Activated T-helper 2 cell treated with anti-CD3 and anti-CD28 coated beads, Interferon-gamma antibody, Interleukin-2, Interleukin-4, amounts not matched to agents 10 μg/mL and 5 μg/mL and 100 μg/mL, durations not matched to agents 14 hours and 24 hours and 36 hours (primary cell): ENCODE results near the gene FOXB1. TPM values are rescaled to one million over a fixed set of nuclear protein-coding genes. Genes with fewer than 3 reads are reported as not detected.
A peak's percentile ranks its signal among the peaks of the same experiment; 100 is the strongest.

Experiments
- DNase-seq: peaks from one replicate; pipeline ENCODE4 v3.0.0; 2021; ENCODE audit warnings: low spot score
- H3K27ac Mint-ChIP-seq: one replicate; pipeline ENCODE4 v1.8.0; 2021; ENCODE audit warnings: mixed read lengths
- H3K27me3 Mint-ChIP-seq: one replicate; pipeline ENCODE4 v1.8.0; 2021; ENCODE audit warnings: low read depth, mixed read lengths
- H3K36me3 Mint-ChIP-seq: one replicate; pipeline ENCODE4 v1.8.0; 2021; ENCODE audit warnings: low read depth, mixed read lengths
- H3K4me1 Mint-ChIP-seq: one replicate; pipeline ENCODE4 v1.8.0; 2021; ENCODE audit warnings: low read depth, mixed read lengths
- H3K4me3 Mint-ChIP-seq: one replicate; pipeline ENCODE4 v1.8.0; 2021; ENCODE audit warnings: low read depth, mild to moderate bottlenecking, moderate library complexity, mixed read lengths
- H3K9me3 Mint-ChIP-seq: one replicate; pipeline ENCODE4 v1.8.0; 2021; ENCODE audit warnings: mixed read lengths
- intact Hi-C: fragments of 100-400 bp; cut with micrococcal nuclease; formaldehyde crosslinking; loops from one replicate; pipeline ENCODE4 v1.15.1; 2023
- total RNA-seq: library from RNA; stranded (reverse); gene quantifications from 2 replicates; pipeline ENCODE4 v1.2.3, GENCODE V29; 2022

FOXB1 gene
- total RNA-seq = 11.8 and 12.7 TPM in 2 replicates

DNA sequence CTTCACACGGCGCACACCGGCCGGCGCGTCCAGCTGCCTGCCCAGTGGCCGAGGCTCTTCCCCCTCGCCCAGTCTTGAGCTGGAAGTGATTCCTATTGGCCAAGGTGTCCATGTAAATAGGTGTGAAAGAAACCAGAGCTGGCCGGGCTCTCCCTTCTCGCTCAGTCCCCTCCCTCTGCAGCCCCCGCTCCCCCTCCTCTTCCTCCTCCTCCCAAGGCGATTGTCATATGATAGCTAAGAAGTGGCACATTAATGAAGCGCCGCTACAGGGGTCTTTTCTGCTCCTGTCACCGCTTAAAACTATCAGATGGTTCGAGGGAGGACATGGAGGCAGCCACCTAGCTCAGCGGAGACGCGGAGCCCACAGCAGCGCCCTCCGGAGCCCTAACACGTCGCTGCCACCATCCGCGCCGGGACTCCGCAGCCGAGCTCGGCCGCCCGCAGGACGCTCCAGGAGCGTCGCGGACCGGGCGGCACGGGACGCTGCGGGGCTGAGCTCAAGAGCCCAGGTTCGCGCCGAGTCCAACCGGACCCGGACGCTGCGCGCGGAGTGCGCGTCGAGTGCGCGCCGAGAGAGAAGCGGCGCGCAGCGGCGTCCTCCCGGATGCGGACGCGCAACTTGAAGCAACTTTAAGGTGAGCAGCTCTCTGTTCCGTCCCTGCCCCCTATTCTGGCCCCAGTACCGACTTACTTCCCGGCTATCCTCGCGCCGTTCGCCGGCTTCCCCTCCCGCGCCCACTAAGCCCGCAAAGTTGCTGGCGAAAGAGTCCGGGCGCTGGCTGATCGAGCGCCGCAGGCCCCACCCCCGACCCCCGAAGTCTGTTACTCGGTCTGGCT is at the start of gene FOXB1:
TSS of gene FOXB1 (plus strand) at position 303 of the 837 bp plus-strand sequence. CDS start 653 bp downstream, outside the sequence.
- peaks cover 63% of the 10 kb centered on the region for H3K27me3 Mint-ChIP-seq
- H3K4me3 Mint-ChIP-seq = peak within 1 kb of the TSS; percentile 95
- peak within 1 kb of the TSS; percentile 94 for H3K27ac Mint-ChIP-seq
- no peaks in the 10 kb centered on the region for H3K9me3 Mint-ChIP-seq
- intact Hi-C loops = loop anchor here (2.0 kb wide), 1 partner anchor 315 kb away; the partner anchor contains the start of gene BNIP2
- no peak for DNase-seq
- peaks cover 53% of the 10 kb centered on the region for H3K36me3 Mint-ChIP-seq
- H3K4me1 Mint-ChIP-seq = peaks cover 54% of the 10 kb centered on the region

GRCh38 chr15:59958288-59958687 is 45.8 kb upstream of the FOXB1 start:
- peaks cover 26% of the 10 kb centered on the region for H3K36me3 Mint-ChIP-seq
- intact Hi-C loops = no loop called here
- H3K4me3 Mint-ChIP-seq = no peak overlapping the region
- peaks cover 60% of the 10 kb centered on the region for H3K9me3 Mint-ChIP-seq
- H3K4me1 Mint-ChIP-seq = peaks cover 3% of the 10 kb centered on the region
- H3K27ac Mint-ChIP-seq = no peak overlapping the region
- peaks cover 4% of the 10 kb centered on the region for H3K27me3 Mint-ChIP-seq
- DNase-seq = no peak

DNA sequence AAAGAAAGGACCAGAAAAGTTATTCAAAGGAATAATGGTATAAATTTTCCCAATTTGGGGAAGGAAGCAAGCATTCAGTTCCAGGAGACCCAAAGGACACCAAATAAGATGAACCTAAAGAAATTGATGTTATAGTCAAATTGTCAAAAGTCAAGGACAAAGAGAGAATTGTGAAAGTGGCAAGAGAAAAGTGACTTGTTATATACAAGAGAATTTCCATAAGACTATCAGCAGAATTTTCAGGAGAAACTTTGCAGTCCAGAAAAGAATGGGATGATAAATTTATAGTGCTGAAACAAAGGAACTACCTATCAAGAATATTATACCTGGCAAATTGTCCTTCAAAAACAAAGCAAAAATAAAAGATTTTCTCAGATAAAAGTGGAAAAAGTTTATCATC is 43.8 kb upstream of the FOXB1 start:
- H3K4me3 Mint-ChIP-seq = no peak overlapping the region
- H3K9me3 Mint-ChIP-seq = peaks cover 77% of the 10 kb centered on the region
- DNase-seq = no peak
- H3K36me3 Mint-ChIP-seq = peaks cover 36% of the 10 kb centered on the region
- H3K4me1 Mint-ChIP-seq = peaks cover 6% of the 10 kb centered on the region
- no peak overlapping the region for H3K27ac Mint-ChIP-seq
- intact Hi-C loops = no loop called here
- peaks cover 4% of the 10 kb centered on the region for H3K27me3 Mint-ChIP-seq

- H3K27ac Mint-ChIP-seq = no peak overlapping the region
- H3K4me3 Mint-ChIP-seq = no peak overlapping the region
- H3K27me3 Mint-ChIP-seq = peaks cover 2% of the 10 kb centered on the region
- peaks cover 57% of the 10 kb centered on the region for H3K9me3 Mint-ChIP-seq
- intact Hi-C loops = no loop called here
- peaks cover 21% of the 10 kb centered on the region for H3K4me1 Mint-ChIP-seq
- DNase-seq = no peak
- H3K36me3 Mint-ChIP-seq = peaks cover 36% of the 10 kb centered on the region
These were observed 40.8 kb upstream of the FOXB1 start for GRCh38 chr15:59963322-59963721.

DNA sequence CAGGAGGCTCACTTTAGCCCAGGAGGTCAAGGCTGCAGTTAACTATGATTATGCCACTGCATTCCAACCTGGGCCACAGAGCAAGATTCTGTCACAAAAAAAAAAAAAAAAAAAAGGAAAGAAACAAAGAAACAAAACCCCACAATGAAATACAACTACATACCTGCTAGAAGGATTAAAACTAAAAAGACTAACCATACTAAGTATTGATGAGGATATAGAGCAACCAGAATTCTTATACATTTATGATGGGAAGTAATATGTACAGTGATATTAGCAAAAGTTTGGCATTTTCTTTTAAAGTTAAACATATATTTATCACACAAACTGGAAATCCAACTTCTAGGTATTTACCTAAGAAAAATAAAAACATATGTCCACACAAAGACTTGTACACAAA is 40.2 kb upstream of the FOXB1 start:
- Mint-ChIP-seq H3K27ac (no peak overlapping the region), H3K36me3 (peaks cover 41% of the 10 kb centered on the region), H3K27me3 (peaks cover 2% of the 10 kb centered on the region), H3K4me1 (peaks cover 23% of the 10 kb centered on the region), H3K9me3 (peaks cover 58% of the 10 kb centered on the region), H3K4me3 (no peak overlapping the region)
- no peak for DNase-seq
- intact Hi-C loops = no loop called here

GRCh38 chr15:59965741-59966140 is 38.4 kb upstream of the FOXB1 start:
- H3K9me3 Mint-ChIP-seq = peaks cover 50% of the 10 kb centered on the region
- DNase-seq = no peak
- peaks cover 33% of the 10 kb centered on the region for H3K36me3 Mint-ChIP-seq
- H3K4me1 Mint-ChIP-seq = peaks cover 23% of the 10 kb centered on the region
- intact Hi-C loops = loop anchor here (1.0 kb wide), 2 partner anchors 11 to 46 kb away; no protein-coding TSS in a partner anchor
- no peak overlapping the region for H3K27ac Mint-ChIP-seq
- peaks cover 6% of the 10 kb centered on the region for H3K27me3 Mint-ChIP-seq
- H3K4me3 Mint-ChIP-seq = no peak overlapping the region

DNA sequence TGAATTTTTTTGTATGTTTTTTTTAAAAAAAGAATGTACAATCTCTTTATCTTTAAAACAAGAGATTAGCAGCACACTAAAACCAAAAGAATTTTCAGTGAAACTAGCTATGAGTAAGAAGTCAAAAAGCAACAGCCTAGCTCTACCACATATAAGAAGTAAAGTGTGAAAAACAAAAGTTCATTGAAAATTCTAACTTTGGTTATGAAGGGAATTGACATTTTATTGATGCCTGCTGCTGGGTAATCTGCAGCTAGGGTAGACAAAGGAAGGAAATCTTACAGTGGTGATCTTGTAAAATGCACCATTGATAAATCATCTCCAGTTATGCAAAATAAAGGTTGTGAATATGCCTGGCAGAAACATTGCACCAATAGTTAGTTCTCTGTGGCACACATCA is 37.8 kb upstream of the FOXB1 start:
- H3K4me1 Mint-ChIP-seq = peaks cover 23% of the 10 kb centered on the region
- H3K36me3 Mint-ChIP-seq = peaks cover 30% of the 10 kb centered on the region
- no peak for DNase-seq
- peaks cover 6% of the 10 kb centered on the region for H3K27me3 Mint-ChIP-seq
- H3K27ac Mint-ChIP-seq = peak overlapping the region; percentile 15
- H3K9me3 Mint-ChIP-seq = peaks cover 45% of the 10 kb centered on the region
- H3K4me3 Mint-ChIP-seq = no peak overlapping the region
- intact Hi-C loops = loop anchor here (1.0 kb wide), 2 partner anchors 10 to 47 kb away; no protein-coding TSS in a partner anchor

DNA sequence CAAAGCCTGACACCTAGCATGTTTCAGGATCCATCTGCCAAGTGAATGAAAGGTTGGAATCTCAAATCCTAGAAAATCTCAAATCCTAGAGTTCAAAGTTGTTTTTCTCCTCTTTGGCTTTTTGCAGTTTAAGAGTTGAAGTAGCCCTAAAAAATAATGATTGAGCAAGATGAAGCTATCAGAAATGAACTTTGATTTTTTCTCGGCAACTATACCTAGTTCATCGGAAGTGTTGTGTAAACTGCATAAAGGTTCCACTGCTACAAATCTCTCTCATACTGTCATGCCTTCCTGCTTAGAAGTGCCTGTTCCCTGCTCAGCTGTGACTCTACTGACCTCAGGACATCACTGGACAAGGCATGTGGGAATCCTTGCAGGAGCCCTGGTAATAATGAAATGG is 35.8 kb upstream of the FOXB1 start:
- peaks cover 14% of the 10 kb centered on the region for H3K27me3 Mint-ChIP-seq
- peaks cover 28% of the 10 kb centered on the region for H3K4me1 Mint-ChIP-seq
- H3K36me3 Mint-ChIP-seq = peaks cover 25% of the 10 kb centered on the region
- intact Hi-C loops = no loop called here
- no peak overlapping the region for H3K4me3 Mint-ChIP-seq
- DNase-seq = no peak
- H3K27ac Mint-ChIP-seq = no peak overlapping the region
- H3K9me3 Mint-ChIP-seq = peaks cover 30% of the 10 kb centered on the region

GRCh38 chr15:59972241-59972640 is 31.9 kb upstream of the FOXB1 start:
- Mint-ChIP-seq H3K9me3 (peaks cover 19% of the 10 kb centered on the region), H3K27me3 (peaks cover 14% of the 10 kb centered on the region), H3K36me3 (peaks cover 17% of the 10 kb centered on the region), H3K27ac (no peak overlapping the region), H3K4me3 (no peak overlapping the region), H3K4me1 (peaks cover 40% of the 10 kb centered on the region)
- DNase-seq = no peak
- intact Hi-C loops = no loop called here

- Mint-ChIP-seq H3K27ac (peak overlapping the region; percentile 81), H3K9me3 (peaks cover 18% of the 10 kb centered on the region), H3K4me1 (peaks cover 42% of the 10 kb centered on the region), H3K27me3 (peaks cover 8% of the 10 kb centered on the region), H3K36me3 (peaks cover 10% of the 10 kb centered on the region), H3K4me3 (peak overlapping the region; percentile 55)
- peak; percentile 75 for DNase-seq
- intact Hi-C loops = loop anchor here (1.0 kb wide), 1 partner anchor 10 kb away; no protein-coding TSS in a partner anchor
These were observed 27.4 kb upstream of the FOXB1 start for GRCh38 chr15:59976480-59977271.

DNA sequence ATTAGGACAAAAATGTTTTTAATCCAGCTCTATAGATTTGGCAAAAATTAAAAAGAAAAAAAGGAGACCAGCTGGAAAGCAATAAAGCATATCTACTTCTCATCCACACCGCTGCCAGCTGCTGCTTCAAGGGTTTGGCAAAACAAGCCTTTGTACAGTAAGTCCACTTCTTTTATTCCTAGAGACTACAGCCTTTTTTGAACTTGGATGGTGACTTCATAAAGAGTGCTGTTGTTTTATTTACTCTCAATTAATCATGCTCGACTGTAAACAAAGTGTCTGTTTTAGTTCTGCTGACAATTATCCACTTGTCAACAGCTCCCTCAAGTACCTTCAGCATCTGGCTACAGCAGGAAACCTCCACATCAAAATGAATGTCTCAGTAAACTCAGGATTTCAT is 12.3 kb upstream of the FOXB1 start:
- H3K27me3 Mint-ChIP-seq = peaks cover 78% of the 10 kb centered on the region
- no peaks in the 10 kb centered on the region for H3K36me3 Mint-ChIP-seq
- H3K27ac Mint-ChIP-seq = no peak overlapping the region
- intact Hi-C loops = loop anchor here (10.0 kb wide), 1 partner anchor 197 kb away; no protein-coding TSS in a partner anchor
- DNase-seq = no peak
- H3K4me1 Mint-ChIP-seq = peaks cover 30% of the 10 kb centered on the region
- H3K9me3 Mint-ChIP-seq = no peaks in the 10 kb centered on the region
- no peak overlapping the region for H3K4me3 Mint-ChIP-seq

DNA sequence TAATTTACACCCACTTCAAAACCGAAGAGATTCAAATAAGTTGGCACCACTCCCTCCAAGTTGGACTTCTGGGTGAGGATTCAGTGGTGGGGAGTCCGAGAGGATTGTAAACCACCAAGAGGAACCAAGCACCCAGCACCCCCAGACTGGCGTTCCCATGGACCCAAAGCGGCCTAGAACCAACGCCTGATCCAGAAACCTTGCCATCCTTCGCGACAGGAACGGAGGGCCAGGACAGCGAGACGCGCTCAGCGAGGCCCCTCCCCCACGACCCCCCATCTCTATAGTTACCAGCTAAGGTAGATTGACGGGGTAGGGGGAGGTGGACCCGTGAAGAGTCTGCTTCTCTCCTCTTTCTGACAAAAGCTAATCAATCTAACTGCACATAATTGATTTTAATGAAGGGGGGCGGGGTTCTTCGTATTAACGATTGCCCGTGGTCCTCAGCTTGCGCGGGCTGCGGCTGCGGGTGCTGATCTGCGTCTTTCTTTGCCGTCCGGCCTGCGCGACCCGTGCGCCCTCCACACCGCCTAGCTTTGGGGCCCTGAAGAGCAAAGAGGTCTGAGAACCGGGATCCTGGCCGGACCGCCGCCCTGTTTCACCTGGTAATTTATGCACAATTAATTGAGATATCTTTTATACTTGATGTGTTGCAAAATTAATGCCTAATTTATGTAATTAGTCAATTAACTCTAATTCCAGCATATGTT is 10.9 kb upstream of the FOXB1 start:
- H3K9me3 Mint-ChIP-seq = no peaks in the 10 kb centered on the region
- intact Hi-C loops = loop anchor here (10.0 kb wide), 1 partner anchor 198 kb away; no protein-coding TSS in a partner anchor
- no peak for DNase-seq
- peaks cover 5% of the 10 kb centered on the region for H3K36me3 Mint-ChIP-seq
- H3K4me1 Mint-ChIP-seq = peaks cover 41% of the 10 kb centered on the region
- H3K4me3 Mint-ChIP-seq = no peak overlapping the region
- H3K27ac Mint-ChIP-seq = no peak overlapping the region
- H3K27me3 Mint-ChIP-seq = peaks cover 77% of the 10 kb centered on the region
